Gastrocnemius medialis (tissue), 4 donors: ENCODE data around the gene RGS5. TPM values are rescaled to one million over a fixed set of nuclear protein-coding genes. Genes with fewer than 3 reads are reported as not detected.

Source experiments
- ATAC-seq, 2 donors: fragments of 150-250 bp; one replicate each; pipeline ENCODE4 v1.9.1; 2016
- DNase-seq, 2 donors: peaks; one replicate each; pipeline ENCODE4 v3.0.0-alpha.2; 2019
- H3K27ac ChIP-seq, 4 donors: fragments of 200-600 bp; sonication (generic); 1 replicate in 1 of 4; 2 replicates in 3 of 4; pipeline ENCODE4 v1.5.1; 2016 to 2018; ENCODE audit warnings: mild to moderate bottlenecking in 2 of 4, moderate library complexity in 1 of 4
- H3K27me3 ChIP-seq, 3 donors: fragments of 200-600 bp; sonication (generic) in 2 of 3; 1 replicate in 1 of 3; 2 replicates in 2 of 3; pipeline versions ENCODE4 v1.5.1 to v1.6.0; 2016 to 2019; ENCODE audit warnings: mild to moderate bottlenecking in 1 of 3, moderate library complexity in 1 of 3
- H3K36me3 ChIP-seq, 2 donors: fragments of 200-600 bp; sonication (generic) in 1 of 2; one replicate each; pipeline ENCODE4 v1.5.1; 2017 to 2018
- H3K4me1 ChIP-seq, 2 donors: fragments of 200-600 bp; sonication (generic) in 1 of 2; one replicate each; pipeline ENCODE4 v1.5.1; 2016 to 2017; ENCODE audit warnings: mild to moderate bottlenecking in 2 of 2
- H3K4me3 ChIP-seq, 4 donors: fragments of 200-600 bp; sonication (generic) in 3 of 4; 1 replicate in 1 of 4; 2 replicates in 3 of 4; pipeline ENCODE4 v1.5.1; 2016 to 2019; ENCODE audit warnings: mild to moderate bottlenecking in 2 of 4
- H3K9me3 ChIP-seq, 3 donors: fragments of 200-600 bp; sonication (generic) in 2 of 3; 1 replicate in 1 of 3; 2 replicates in 2 of 3; pipeline ENCODE4 v1.5.1; 2016 to 2019
- POLR2A ChIP-seq, 2 donors: fragments of 450-650 bp; IDR thresholded peaks; one replicate each; pipeline ENCODE4 v1.6.1; 2017; ENCODE audit warnings: antibody characterized with exemption in 2 of 2, mild to moderate bottlenecking in 2 of 2, moderate library complexity in 2 of 2
- in situ Hi-C, 4 donors: fragments of 200-750 bp; cut with MboI; loops; one replicate each; pipeline versions ENCODE4 v1.15.0 to v1.8.0; 2017; ENCODE audit warnings: low sequenced_read_pairs in 4 of 4
- intact Hi-C: fragments of 100-400 bp; cut with DNase I; formaldehyde crosslinking; loops from one replicate; pipeline ENCODE4 v1.15.1; 2023; ENCODE audit warnings: low total_unique reads
- total RNA-seq, 4 donors: library from RNA; depleted of rRNA; stranded (reverse); fragments of >200 nt; gene quantifications; one replicate each; pipeline versions ENCODE4 v1.1.0 to v1.2.3, GENCODE V29; 2016
- TF ChIP-seq, protein P1 (sequence below), 5 experiments: fragments of 450-650 bp in 3 of 5; fragments of 200-600 bp in 2 of 5; sonication (generic) in 2 of 5; IDR thresholded peaks in 4 of 5; conservative IDR thresholded peaks in 1 of 5; 1 replicate in 4 of 5; 2 replicates in 1 of 5; pipeline ENCODE4 v1.5.1; 2016 to 2019; ENCODE audit warnings: antibody characterized with exemption in 5 of 5, mild to moderate bottlenecking in 3 of 5, moderate library complexity in 3 of 5

RGS5 gene
- total RNA-seq, 4 donors from 2014 or later: 71.2 to 195 (median 158) TPM

DNA sequence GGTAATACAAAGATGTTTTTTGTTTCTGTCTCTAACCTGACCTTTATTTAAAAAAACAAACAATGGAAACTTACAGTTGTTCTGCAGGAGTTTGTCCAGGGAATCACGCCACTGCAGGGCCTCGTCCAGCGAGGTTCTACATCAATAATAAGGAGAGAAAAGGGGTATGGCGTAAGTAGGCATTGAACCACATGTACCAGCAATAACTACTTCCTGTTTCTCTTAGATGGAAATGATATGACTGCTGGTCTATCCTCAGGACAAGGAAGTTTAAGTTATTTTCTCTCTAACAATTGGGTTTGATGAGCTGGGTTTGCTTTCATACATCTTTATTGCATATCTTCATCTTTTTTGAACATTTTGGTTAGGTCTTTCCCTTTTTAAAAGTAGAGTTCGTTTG lies 40.9 kb downstream of the RGS5 start:
- H3K36me3 ChIP-seq: no peaks in the 10 kb centered on the region
- in situ Hi-C loops (no loop called here), intact Hi-C loops (no loop called here)
- TF ChIP-seq POLR2A (IDR thresholded peaks at IDR 0.05): no peak
- TF ChIP-seq, protein P1, sequence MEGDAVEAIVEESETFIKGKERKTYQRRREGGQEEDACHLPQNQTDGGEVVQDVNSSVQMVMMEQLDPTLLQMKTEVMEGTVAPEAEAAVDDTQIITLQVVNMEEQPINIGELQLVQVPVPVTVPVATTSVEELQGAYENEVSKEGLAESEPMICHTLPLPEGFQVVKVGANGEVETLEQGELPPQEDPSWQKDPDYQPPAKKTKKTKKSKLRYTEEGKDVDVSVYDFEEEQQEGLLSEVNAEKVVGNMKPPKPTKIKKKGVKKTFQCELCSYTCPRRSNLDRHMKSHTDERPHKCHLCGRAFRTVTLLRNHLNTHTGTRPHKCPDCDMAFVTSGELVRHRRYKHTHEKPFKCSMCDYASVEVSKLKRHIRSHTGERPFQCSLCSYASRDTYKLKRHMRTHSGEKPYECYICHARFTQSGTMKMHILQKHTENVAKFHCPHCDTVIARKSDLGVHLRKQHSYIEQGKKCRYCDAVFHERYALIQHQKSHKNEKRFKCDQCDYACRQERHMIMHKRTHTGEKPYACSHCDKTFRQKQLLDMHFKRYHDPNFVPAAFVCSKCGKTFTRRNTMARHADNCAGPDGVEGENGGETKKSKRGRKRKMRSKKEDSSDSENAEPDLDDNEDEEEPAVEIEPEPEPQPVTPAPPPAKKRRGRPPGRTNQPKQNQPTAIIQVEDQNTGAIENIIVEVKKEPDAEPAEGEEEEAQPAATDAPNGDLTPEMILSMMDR (IDR thresholded peaks at IDR 0.05 in 4 of 5, conservative IDR thresholded peaks at IDR 0.05 in 1 of 5): no peak
- no peaks in the 10 kb centered on the region for H3K27me3 ChIP-seq
- ATAC-seq: no peak
- H3K4me3 ChIP-seq: no peak overlapping the region
- no peak for DNase-seq
- no peaks in the 10 kb centered on the region for H3K9me3 ChIP-seq
- H3K4me1 ChIP-seq: peaks cover 0 to 3% of the 10 kb centered on the region in 2 donors
- no peak overlapping the region for H3K27ac ChIP-seq

GRCh38 chr1:163161337-163161736 lies 41.4 kb downstream of the RGS5 start:
- H3K27ac ChIP-seq: no peak overlapping the region
- H3K36me3 ChIP-seq: no peaks in the 10 kb centered on the region
- intact Hi-C loops: no loop called here
- no peaks in the 10 kb centered on the region for H3K27me3 ChIP-seq
- no peak for ATAC-seq
- no peaks in the 10 kb centered on the region for H3K4me1 ChIP-seq
- in situ Hi-C loops: no loop called here
- TF ChIP-seq, protein P1 (IDR thresholded peaks at IDR 0.05 in 4 of 5, conservative IDR thresholded peaks at IDR 0.05 in 1 of 5): no peak
- no peak for TF ChIP-seq POLR2A (IDR thresholded peaks at IDR 0.05)
- H3K4me3 ChIP-seq: no peak overlapping the region
- no peaks in the 10 kb centered on the region for H3K9me3 ChIP-seq
- no peak for DNase-seq

GRCh38 chr1:163155606-163156005 lies 47.1 kb downstream of the RGS5 start:
- H3K27ac ChIP-seq: no peak overlapping the region
- no peaks in the 10 kb centered on the region for H3K4me1 ChIP-seq
- DNase-seq: no peak
- no peaks in the 10 kb centered on the region for H3K9me3 ChIP-seq
- TF ChIP-seq, protein P1 (IDR thresholded peaks at IDR 0.05 in 4 of 5, conservative IDR thresholded peaks at IDR 0.05 in 1 of 5): no peak
- TF ChIP-seq POLR2A (IDR thresholded peaks at IDR 0.05): no peak
- intact Hi-C loops (no loop called here), in situ Hi-C loops (no loop called here)
- no peaks in the 10 kb centered on the region for H3K27me3 ChIP-seq
- H3K4me3 ChIP-seq: no peak overlapping the region
- H3K36me3 ChIP-seq: no peaks in the 10 kb centered on the region
- no peak for ATAC-seq

- TF ChIP-seq, protein P1 (IDR thresholded peaks at IDR 0.05 in 4 of 5, conservative IDR thresholded peaks at IDR 0.05 in 1 of 5): no peak
- no peak for TF ChIP-seq POLR2A (IDR thresholded peaks at IDR 0.05)
- H3K27ac ChIP-seq: no peak overlapping the region
- no peaks in the 10 kb centered on the region for H3K27me3 ChIP-seq
- no peak for ATAC-seq
- intact Hi-C loops (no loop called here), in situ Hi-C loops (no loop called here)
- no peaks in the 10 kb centered on the region for H3K9me3 ChIP-seq
- no peaks in the 10 kb centered on the region for H3K36me3 ChIP-seq
- no peaks in the 10 kb centered on the region for H3K4me1 ChIP-seq
- no peak for DNase-seq
- H3K4me3 ChIP-seq: no peak overlapping the region
These were observed 53.8 kb downstream of the RGS5 start for GRCh38 chr1:163148911-163149310.

- DNase-seq (no peak), ATAC-seq (no peak)
- Histone ChIP-seq H3K36me3 (no peaks in the 10 kb centered on the region), H3K27me3 (no peaks in the 10 kb centered on the region), H3K4me3 (no peak overlapping the region), H3K4me1 (no peaks in the 10 kb centered on the region), H3K9me3 (no peaks in the 10 kb centered on the region), H3K27ac (no peak overlapping the region)
- in situ Hi-C loops (no loop called here), intact Hi-C loops (no loop called here)
- TF ChIP-seq POLR2A (IDR thresholded peaks at IDR 0.05): no peak
These were observed 55.7 kb downstream of the RGS5 start for GRCh38 chr1:163147019-163147418.
